B cell (primary cell): ENCODE measurements around the gene ATP10A. TPM values are rescaled to one million over a fixed set of nuclear protein-coding genes. Genes with fewer than 3 reads are reported as not detected.

ENCODE experiments used
- ATAC-seq: fragments of 200-7000 bp; cut with Tn5 transposase; one replicate; pipeline ENCODE4 v1.10.0; 2021; ENCODE audit warnings: low read depth, mild to moderate bottlenecking, moderate number of reproducible peaks, moderate library complexity
- CTCF ChIA-PET: fragments of 350-600 bp; sonication (Branson Sonifier 250); formaldehyde crosslinking; loops from one replicate; lab custom pipeline; 2021; ENCODE audit warnings: antibody characterized with exemption, inconsistent platforms; lab: Charles Lee
- POLR2A ChIA-PET: fragments of 350-600 bp; sonication (Branson Sonifier 250); formaldehyde crosslinking; loops from one replicate; lab custom pipeline; 2021; ENCODE audit warnings: antibody characterized with exemption; lab: Charles Lee
- DNase-seq: peaks from one replicate; pipeline ENCODE4 v3.0.0; 2013
- H2AFZ ChIP-seq: 2 replicates; pipeline ENCODE4 v1.6.1; 2012; ENCODE audit warnings: mild to moderate bottlenecking, low read depth, low read length; ENCODE audit not compliant: insufficient read depth, poor library complexity, severe bottlenecking
- H3K27ac ChIP-seq, 2 donors: 1 replicate in 1 of 2; 2 replicates in 1 of 2; pipeline ENCODE4 v1.5.1; 2012 to 2013; ENCODE audit warnings: low read length in 2 of 2, mild to moderate bottlenecking in 2 of 2, moderate library complexity in 1 of 2
- H3K27me3 ChIP-seq, 4 experiments: fragments of 200-600 bp in 1 of 4; sonication (generic) in 1 of 4; replicated peaks in 1 of 4; 1 replicate in 2 of 4; 2 replicates in 2 of 4; pipeline versions ENCODE4 v1.6.1 to v1.7.0; 2013 to 2016; ENCODE audit warnings: low read length in 3 of 4, mild to moderate bottlenecking in 2 of 4, mixed read lengths in 1 of 4, moderate library complexity in 1 of 4; ENCODE audit not compliant: insufficient read depth in 4 of 4, control insufficient read depth in 3 of 4; ENCODE audit errors: control extremely low read depth in 1 of 4
- H3K36me3 ChIP-seq, 2 experiments: replicated peaks in 1 of 2; 1 replicate in 1 of 2; 2 replicates in 1 of 2; pipeline versions ENCODE4 v1.6.1 to v1.7.1; 2013; ENCODE audit warnings: low read length in 1 of 2; ENCODE audit not compliant: insufficient read depth in 2 of 2, control insufficient read depth in 1 of 2; ENCODE audit errors: control extremely low read depth in 1 of 2, extremely low read depth in 1 of 2
- H3K4me1 ChIP-seq, 2 donors: fragments of 200-600 bp in 1 of 2; sonication (generic) in 1 of 2; 1 replicate in 1 of 2; 2 replicates in 1 of 2; pipeline versions ENCODE4 v1.5.1 to v1.6.1; 2013 to 2017; ENCODE audit warnings: low read length in 2 of 2; ENCODE audit not compliant: control insufficient read depth in 2 of 2, insufficient read depth in 2 of 2
- H3K4me2 ChIP-seq: replicated peaks from 2 replicates; pipeline ENCODE3; 2012; ENCODE audit warnings: mild to moderate bottlenecking, low read depth, low read length; ENCODE audit not compliant: poor library complexity, severe bottlenecking
- H3K4me3 ChIP-seq, 5 experiments: fragments of 200-600 bp in 1 of 5; sonication (generic) in 1 of 5; 1 replicate in 3 of 5; 2 replicates in 2 of 5; pipeline versions ENCODE4 v1.5.1 to v1.7.0; 2011 to 2016; ENCODE audit warnings: low read length in 4 of 5, mild to moderate bottlenecking in 4 of 5, low read depth in 2 of 5, control low read depth in 1 of 5, moderate library complexity in 1 of 5; ENCODE audit not compliant: insufficient read depth in 1 of 5; ENCODE audit errors: control extremely low read depth in 1 of 5, extremely low read depth in 1 of 5
- H3K79me2 ChIP-seq: fragments of 200-600 bp; sonication (generic); one replicate; pipeline ENCODE4 v1.6.0; 2016; ENCODE audit warnings: low read length; ENCODE audit not compliant: control insufficient read depth, insufficient read depth
- H3K9ac ChIP-seq: fragments of 200-600 bp; sonication (generic); 2 replicates; pipeline ENCODE4 v1.6.1; 2017; ENCODE audit warnings: mild to moderate bottlenecking, low read length, moderate library complexity
- H3K9me3 ChIP-seq, 3 donors: one replicate each; pipeline versions ENCODE4 v1.6.1 to v1.7.1; 2013; ENCODE audit warnings: low read length in 2 of 3; ENCODE audit not compliant: control insufficient read depth in 2 of 3, insufficient read depth in 1 of 3; ENCODE audit errors: control extremely low read depth in 1 of 3
- H4K20me1 ChIP-seq: 2 replicates; pipeline ENCODE4 v1.6.0; 2012; ENCODE audit warnings: mild to moderate bottlenecking, low read length; ENCODE audit not compliant: insufficient read depth, control insufficient read depth, poor library complexity, severe bottlenecking
- H3K27ac Mint-ChIP-seq: one replicate; pipeline ENCODE4 v1.8.0; 2021; ENCODE audit warnings: mixed read lengths
- H3K27me3 Mint-ChIP-seq: one replicate; pipeline ENCODE4 v1.8.0; 2021; ENCODE audit warnings: mixed read lengths
- H3K4me1 Mint-ChIP-seq: one replicate; pipeline ENCODE4 v1.8.0; 2021; ENCODE audit warnings: mixed read lengths
- H3K4me3 Mint-ChIP-seq: one replicate; pipeline ENCODE4 v1.8.0; 2021; ENCODE audit warnings: mixed read lengths
- H3K9me3 Mint-ChIP-seq: one replicate; pipeline ENCODE4 v1.8.0; 2022; ENCODE audit warnings: mixed read lengths; ENCODE audit not compliant: insufficient read depth
- CTCF ChIP-seq: fragments of 200-600 bp; IDR thresholded peaks from one replicate; pipeline ENCODE4 v1.8.0; 2022; ENCODE audit warnings: antibody characterized with exemption, mild to moderate bottlenecking
- EZH2 ChIP-seq: IDR thresholded peaks from 2 replicates; pipeline ENCODE4 v1.6.1; 2012; ENCODE audit warnings: borderline replicate concordance, low read depth, mild to moderate bottlenecking, moderate library complexity, low read length; ENCODE audit not compliant: insufficient read depth, poor library complexity, severe bottlenecking
- WGBS: methylation state at CpG from one replicate; pipeline ENCODE4 v1.1.5; 2013; ENCODE audit warnings: missing lambda C conversion rate; ENCODE audit not compliant: insufficient coverage; 5-methylcytosine and 5-hydroxymethylcytosine counted together
- intact Hi-C: fragments of 100-400 bp; cut with micrococcal nuclease; formaldehyde crosslinking; loops from one replicate; pipeline ENCODE4 v1.10.0; 2022
- polyA plus RNA-seq: library from polyadenylated mRNA; depleted of rRNA; stranded (reverse); fragments of >200 nt; gene quantifications from 2 replicates; pipeline ENCODE4 v1.2.3, GENCODE V29; 2012
- total RNA-seq, 2 donors: library from RNA; stranded (reverse); fragments of 120-200 nt in 1 of 2; gene quantifications; 1 replicate in 1 of 2; 2 replicates in 1 of 2; pipeline versions ENCODE4 v1.2.3 to v1.2.4, GENCODE V29; 2013 to 2022

The ATP10A gene
- total and polyA plus RNA-seq, 2 donors (not counting 1 experiment from before 2014, with no cell fraction given): 0.21 to 0.22 TPM

- Histone ChIP-seq H3K36me3 (no peaks in the 10 kb centered on the region), H4K20me1 (no peaks in the 10 kb centered on the region), H3K4me1 (peaks cover 8 to 11% of the 10 kb centered on the region in 2 donors), H2AFZ (no peak overlapping the region), H3K9ac (no peak overlapping the region), H3K27me3 (peaks cover 0 to 19% (median 5%) of the 10 kb centered on the region in 4 experiments), H3K79me2 (no peaks in the 10 kb centered on the region), H3K9me3 (peaks cover 0 to 2% (median 0%) of the 10 kb centered on the region in 3 donors), H3K27ac (no peak overlapping the region), H3K4me2 (no peak overlapping the region), H3K4me3 (no peak overlapping the region)
- DNase-seq: no peak
- ChIA-PET POLR2A (interaction anchor here (0.5 kb wide), 1 partner anchor 35 kb away, joined by 4 read pairs; no protein-coding TSS in a partner anchor), CTCF (no interaction called here)
- 10% methylated on average over 2 of the region's 8 CpGs for WGBS
- intact Hi-C loops: no loop called here
- Mint-ChIP-seq H3K27ac (no peak overlapping the region), H3K4me3 (no peak overlapping the region), H3K27me3 (peaks cover 43% of the 10 kb centered on the region), H3K9me3 (no peaks in the 10 kb centered on the region), H3K4me1 (peaks cover 8% of the 10 kb centered on the region)
- ATAC-seq: peak; percentile 7
- TF ChIP-seq CTCF (no peak), EZH2 (no peak)
These were observed 24.8 kb downstream of the ATP10A start for GRCh38 chr15:25838191-25838870.

- Histone ChIP-seq H3K9ac (no peak overlapping the region), H3K9me3 (peaks cover 0 to 2% (median 0%) of the 10 kb centered on the region in 3 donors), H3K4me2 (no peak overlapping the region), H2AFZ (no peak overlapping the region), H4K20me1 (no peaks in the 10 kb centered on the region), H3K4me3 (no peak overlapping the region), H3K79me2 (no peaks in the 10 kb centered on the region), H3K36me3 (no peaks in the 10 kb centered on the region), H3K27ac (no peak overlapping the region), H3K4me1 (peaks cover 0 to 5% of the 10 kb centered on the region in 2 donors), H3K27me3 (peaks cover 0 to 10% (median 3%) of the 10 kb centered on the region in 4 experiments)
- POLR2A ChIA-PET: no interaction called here
- no peak for DNase-seq
- Mint-ChIP-seq H3K9me3 (no peaks in the 10 kb centered on the region), H3K4me1 (peaks cover 9% of the 10 kb centered on the region), H3K4me3 (no peak overlapping the region), H3K27ac (no peak overlapping the region), H3K27me3 (peaks cover 16% of the 10 kb centered on the region)
- CTCF ChIA-PET: no interaction called here
- WGBS: 78% methylated on average over 4 of the region's 5 CpGs
- no peak for ATAC-seq
- intact Hi-C loops: no loop called here
- TF ChIP-seq EZH2 (no peak), CTCF (no peak)
These were observed 31.0 kb downstream of the ATP10A start for GRCh38 chr15:25832158-25832557.
